Stomach (tissue), 4 donors: ENCODE measurements around the gene ERLIN1.

Source experiments
- POLR2AphosphoS5 ChIP-seq, 3 donors: sonication (generic); formaldehyde crosslinking; IDR thresholded peaks; one replicate each; pipeline ENCODE4 v1.6.1; 2016; ENCODE audit warnings: antibody characterized with exemption in 3 of 3
- TF ChIP-seq, protein P1 (sequence below), 7 experiments: fragments of 450-650 bp in 4 of 7; fragments of 200-600 bp in 3 of 7; sonication (generic) in 3 of 7; IDR thresholded peaks; one replicate each; pipeline ENCODE4 v1.5.1; 2016 to 2019; ENCODE audit warnings: antibody characterized with exemption in 7 of 7, control low read depth in 2 of 7, mild to moderate bottlenecking in 1 of 7

GRCh38 chr10:100153239-100153825 lies 32.5 kb downstream of the ERLIN1 start:
- TF ChIP-seq, protein P1, sequence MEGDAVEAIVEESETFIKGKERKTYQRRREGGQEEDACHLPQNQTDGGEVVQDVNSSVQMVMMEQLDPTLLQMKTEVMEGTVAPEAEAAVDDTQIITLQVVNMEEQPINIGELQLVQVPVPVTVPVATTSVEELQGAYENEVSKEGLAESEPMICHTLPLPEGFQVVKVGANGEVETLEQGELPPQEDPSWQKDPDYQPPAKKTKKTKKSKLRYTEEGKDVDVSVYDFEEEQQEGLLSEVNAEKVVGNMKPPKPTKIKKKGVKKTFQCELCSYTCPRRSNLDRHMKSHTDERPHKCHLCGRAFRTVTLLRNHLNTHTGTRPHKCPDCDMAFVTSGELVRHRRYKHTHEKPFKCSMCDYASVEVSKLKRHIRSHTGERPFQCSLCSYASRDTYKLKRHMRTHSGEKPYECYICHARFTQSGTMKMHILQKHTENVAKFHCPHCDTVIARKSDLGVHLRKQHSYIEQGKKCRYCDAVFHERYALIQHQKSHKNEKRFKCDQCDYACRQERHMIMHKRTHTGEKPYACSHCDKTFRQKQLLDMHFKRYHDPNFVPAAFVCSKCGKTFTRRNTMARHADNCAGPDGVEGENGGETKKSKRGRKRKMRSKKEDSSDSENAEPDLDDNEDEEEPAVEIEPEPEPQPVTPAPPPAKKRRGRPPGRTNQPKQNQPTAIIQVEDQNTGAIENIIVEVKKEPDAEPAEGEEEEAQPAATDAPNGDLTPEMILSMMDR (IDR thresholded peaks at IDR 0.05), result no peak
- no peak for TF ChIP-seq POLR2AphosphoS5 (IDR thresholded peaks at IDR 0.05)
